GM23338 (cell line): ENCODE data around the gene IL12RB1. TPM values are rescaled to one million over a fixed set of nuclear protein-coding genes. Genes with fewer than 3 reads are reported as not detected.
A peak's percentile ranks its signal among the peaks of the same experiment; 100 is the strongest.

Source experiments
- ATAC-seq: fragments of 200-7000 bp; cut with Tn5 transposase; 3 replicates; pipeline ENCODE4 v1.9.1; 2020
- DNase-seq: peaks from one replicate; pipeline ENCODE4 v3.0.0-alpha.2; 2015; ENCODE audit warnings: low spot score
- H2AFZ ChIP-seq: fragments of 200-600 bp; sonication (generic); 2 replicates; pipeline ENCODE4 v1.8.0; 2016; ENCODE audit warnings: antibody characterized with exemption, mild to moderate bottlenecking, moderate library complexity
- H3F3A ChIP-seq: fragments of 200-600 bp; sonication (generic); replicated peaks from 2 replicates; pipeline ENCODE4 v1.8.0; 2017; ENCODE audit warnings: antibody characterized with exemption, mixed run types, low read depth
- H3K27ac ChIP-seq: fragments of 200-600 bp; sonication (generic); 2 replicates; pipeline ENCODE4 v1.6.1; 2016; ENCODE audit warnings: low read depth
- H3K27me3 ChIP-seq: fragments of 200-600 bp; sonication (generic); 2 replicates; pipeline ENCODE4 v1.8.0; 2016; ENCODE audit warnings: mild to moderate bottlenecking, mixed run types, moderate library complexity; ENCODE audit not compliant: insufficient read depth
- H3K36me3 ChIP-seq: fragments of 200-600 bp; sonication (generic); 2 replicates; pipeline ENCODE4 v1.8.0; 2016; ENCODE audit warnings: mild to moderate bottlenecking; ENCODE audit not compliant: insufficient read depth
- H3K4me1 ChIP-seq: fragments of 200-600 bp; sonication (generic); 2 replicates; pipeline ENCODE4 v1.8.0; 2016; ENCODE audit warnings: mild to moderate bottlenecking, moderate library complexity; ENCODE audit not compliant: insufficient read depth
- H3K4me2 ChIP-seq: fragments of 200-600 bp; sonication (generic); 2 replicates; pipeline ENCODE4 v1.7.1; 2017; ENCODE audit warnings: mixed run types
- H3K4me3 ChIP-seq: fragments of 200-600 bp; sonication (generic); 2 replicates; pipeline ENCODE4 v1.6.1; 2016; ENCODE audit warnings: mixed run types
- H3K79me2 ChIP-seq: fragments of 200-600 bp; sonication (generic); replicated peaks from 2 replicates; pipeline ENCODE4 v1.8.0; 2017; ENCODE audit warnings: mild to moderate bottlenecking; ENCODE audit not compliant: insufficient read depth
- H3K9me2 ChIP-seq: fragments of 200-600 bp; sonication (generic); 2 replicates; pipeline ENCODE4 v1.8.0; 2017; ENCODE audit not compliant: insufficient read depth
- H4K20me1 ChIP-seq: fragments of 200-600 bp; sonication (generic); replicated peaks from 2 replicates; pipeline ENCODE4 v1.8.0; 2017; ENCODE audit warnings: mild to moderate bottlenecking; ENCODE audit not compliant: insufficient read depth
- H3K27ac Mint-ChIP-seq: 2 replicates; pipeline ENCODE4 v1.8.0; 2020; ENCODE audit warnings: inconsistent platforms, mild to moderate bottlenecking, moderate library complexity, mixed read lengths
- H3K27me3 Mint-ChIP-seq: 3 replicates; pipeline ENCODE4 v1.8.0; 2022; ENCODE audit warnings: low read depth, mild to moderate bottlenecking, moderate library complexity, mixed read lengths, inconsistent platforms; ENCODE audit not compliant: insufficient read depth, poor library complexity
- H3K36me3 Mint-ChIP-seq: 3 replicates; pipeline ENCODE4 v1.8.0; 2021; ENCODE audit warnings: low read depth, mild to moderate bottlenecking, inconsistent platforms, moderate library complexity, mixed read lengths
- H3K4me1 Mint-ChIP-seq: 3 replicates; pipeline ENCODE4 v1.8.0; 2020; ENCODE audit warnings: mild to moderate bottlenecking, inconsistent platforms, mixed read lengths
- H3K4me3 Mint-ChIP-seq: 3 replicates; pipeline ENCODE4 v1.8.0; 2021; ENCODE audit warnings: moderate library complexity, mild to moderate bottlenecking, inconsistent platforms, mixed read lengths
- H3K9me3 Mint-ChIP-seq: 3 replicates; pipeline ENCODE4 v1.8.0; 2020; ENCODE audit warnings: moderate library complexity, mild to moderate bottlenecking, inconsistent platforms, mixed read lengths
- ETS1 ChIP-seq: IDR thresholded peaks from 2 replicates; pipeline ENCODE4 v1.6.1; 2016; ENCODE audit warnings: antibody characterized with exemption
- POLR2AphosphoS5 ChIP-seq: IDR thresholded peaks from 2 replicates; pipeline ENCODE4 v1.6.1; 2016; ENCODE audit warnings: antibody characterized with exemption, low read depth
- ZNF114 ChIP-seq: fragments of 250-450 bp; sonication (Bioruptor Pico); IDR thresholded peaks from 2 replicates; pipeline ENCODE4 v1.5.0; 2020; ENCODE audit warnings: mild to moderate bottlenecking, moderate library complexity
- ZNF462 ChIP-seq: fragments of 250-450 bp; sonication (Bioruptor Pico); IDR thresholded peaks from 2 replicates; pipeline ENCODE4 v1.5.0; 2020; ENCODE audit warnings: mild to moderate bottlenecking, moderate library complexity
- polyA plus RNA-seq: library from polyadenylated mRNA; unstranded; fragments of >200 nt; fragmentation: Nextera tagmentation; extraction: Ambion mirVana; gene quantifications from 2 replicates; pipeline ENCODE4 v1.2.1, GENCODE V29; 2016
- total RNA-seq: library from RNA; depleted of rRNA; stranded (reverse); fragments of >200 nt; shearing (Covaris generic); gene quantifications from 2 replicates; pipeline ENCODE4 v1.2.3, GENCODE V29; 2014
- TF ChIP-seq, protein P1 (sequence below), 2 experiments: fragments of 200-600 bp in 1 of 2; sonication (generic) in 1 of 2; conservative IDR thresholded peaks; 2 replicates each; pipeline versions ENCODE4 v1.5.1 to v1.6.1; 2016 to 2017; ENCODE audit warnings: antibody characterized with exemption in 2 of 2, low read depth in 2 of 2, mild to moderate bottlenecking in 2 of 2, moderate library complexity in 1 of 2

Gene IL12RB1
- total and polyA plus RNA-seq, 2 experiments from 2014 or later, result not detected

- DNase-seq (peak; percentile 97), ATAC-seq (peak; percentile 85)
- Histone ChIP-seq H3K27me3 (no peaks in the 10 kb centered on the region), H3K27ac (0 out of 2 replicates have a peak overlapping the region, but pooled peaks have one; percentile 55), H3K36me3 (no peaks in the 10 kb centered on the region), H3K4me3 (peak overlapping the region; percentile 81), H3F3A (no peaks in the 10 kb centered on the region), H3K4me2 (peak overlapping the region; percentile 91), H3K79me2 (peaks cover 13% of the 10 kb centered on the region), H3K4me1 (peaks cover 14% of the 10 kb centered on the region; the same call in 1 of the 2 replicates), H3K9me2 (no peaks in the 10 kb centered on the region), H4K20me1 (peaks cover 7% of the 10 kb centered on the region), H2AFZ (peak overlapping the region; percentile 94)
- Mint-ChIP-seq H3K4me1 (peaks cover 21% of the 10 kb centered on the region), H3K9me3 (no peaks in the 10 kb centered on the region), H3K27me3 (peaks cover 11% of the 10 kb centered on the region), H3K4me3 (peak overlapping the region; percentile 83), H3K27ac (peak overlapping the region; percentile 87), H3K36me3 (no peaks in the 10 kb centered on the region; the same call in 2 of the 3 replicates)
- TF ChIP-seq ETS1, result no peak
- TF ChIP-seq ZNF114 (CRISPR knock-in tag), result no peak
- TF ChIP-seq POLR2AphosphoS5, result 0 out of 2 replicates have a peak, but pooled peaks have one; percentile 26
- TF ChIP-seq, protein P1, sequence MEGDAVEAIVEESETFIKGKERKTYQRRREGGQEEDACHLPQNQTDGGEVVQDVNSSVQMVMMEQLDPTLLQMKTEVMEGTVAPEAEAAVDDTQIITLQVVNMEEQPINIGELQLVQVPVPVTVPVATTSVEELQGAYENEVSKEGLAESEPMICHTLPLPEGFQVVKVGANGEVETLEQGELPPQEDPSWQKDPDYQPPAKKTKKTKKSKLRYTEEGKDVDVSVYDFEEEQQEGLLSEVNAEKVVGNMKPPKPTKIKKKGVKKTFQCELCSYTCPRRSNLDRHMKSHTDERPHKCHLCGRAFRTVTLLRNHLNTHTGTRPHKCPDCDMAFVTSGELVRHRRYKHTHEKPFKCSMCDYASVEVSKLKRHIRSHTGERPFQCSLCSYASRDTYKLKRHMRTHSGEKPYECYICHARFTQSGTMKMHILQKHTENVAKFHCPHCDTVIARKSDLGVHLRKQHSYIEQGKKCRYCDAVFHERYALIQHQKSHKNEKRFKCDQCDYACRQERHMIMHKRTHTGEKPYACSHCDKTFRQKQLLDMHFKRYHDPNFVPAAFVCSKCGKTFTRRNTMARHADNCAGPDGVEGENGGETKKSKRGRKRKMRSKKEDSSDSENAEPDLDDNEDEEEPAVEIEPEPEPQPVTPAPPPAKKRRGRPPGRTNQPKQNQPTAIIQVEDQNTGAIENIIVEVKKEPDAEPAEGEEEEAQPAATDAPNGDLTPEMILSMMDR (conservative IDR thresholded peaks at IDR 0.05; ENCODE audit: low read depth in 2 of 2), result no peak
- TF ChIP-seq ZNF462 (CRISPR knock-in tag), result no peak
Measured at GRCh38 chr19:18117692-18118378, 31.1 kb upstream of the IL12RB1 start.
